Measurements from ENCODE around the gene ANXA3. TPM values are rescaled to one million over a fixed set of nuclear protein-coding genes. Genes with fewer than 3 reads are reported as not detected.

The ANXA3 gene
- total RNA-seq, 3 donors from 2014 or later, result 37.6 to 170 (median 95.7) TPM

DNA sequence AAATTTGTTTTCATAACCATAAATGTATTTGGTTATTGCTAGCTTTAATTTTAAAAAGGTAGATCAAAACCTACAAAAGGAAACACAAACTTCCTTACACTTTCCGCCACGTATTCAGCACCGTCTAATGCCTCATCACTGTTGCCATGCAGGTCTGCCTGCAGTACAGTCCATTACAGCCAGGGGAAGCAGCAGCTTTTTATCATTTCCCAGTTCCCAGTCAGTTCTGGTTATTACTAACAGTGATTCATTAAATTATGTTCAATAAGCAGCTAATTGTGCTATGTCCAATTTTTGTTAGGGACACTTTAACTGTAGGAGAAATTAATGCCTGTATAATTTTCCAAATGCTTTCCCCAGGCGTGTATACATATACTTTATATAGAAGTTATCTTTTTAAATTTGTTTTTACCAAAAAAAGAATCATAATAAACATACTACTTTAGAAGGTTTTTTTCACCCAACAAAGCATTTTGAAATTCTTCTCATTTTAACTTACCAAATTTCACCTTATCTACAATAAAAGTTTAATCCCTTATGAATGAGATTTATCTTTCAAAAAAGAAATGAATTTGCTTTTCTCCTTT is 93.3 kb downstream of the ANXA3 start:
- Histone ChIP-seq H3K9me3 (no peaks in the 10 kb centered on the region), H3K27me3 (no peaks in the 10 kb centered on the region), H3K4me1 (peaks cover 5 to 7% of the 10 kb centered on the region in 2 donors), H3K27ac (peak overlapping the region; percentile 88 to 90), H3K36me3 (no peaks in the 10 kb centered on the region), H3K4me3 (no peak overlapping the region)
- TF ChIP-seq, protein P1, sequence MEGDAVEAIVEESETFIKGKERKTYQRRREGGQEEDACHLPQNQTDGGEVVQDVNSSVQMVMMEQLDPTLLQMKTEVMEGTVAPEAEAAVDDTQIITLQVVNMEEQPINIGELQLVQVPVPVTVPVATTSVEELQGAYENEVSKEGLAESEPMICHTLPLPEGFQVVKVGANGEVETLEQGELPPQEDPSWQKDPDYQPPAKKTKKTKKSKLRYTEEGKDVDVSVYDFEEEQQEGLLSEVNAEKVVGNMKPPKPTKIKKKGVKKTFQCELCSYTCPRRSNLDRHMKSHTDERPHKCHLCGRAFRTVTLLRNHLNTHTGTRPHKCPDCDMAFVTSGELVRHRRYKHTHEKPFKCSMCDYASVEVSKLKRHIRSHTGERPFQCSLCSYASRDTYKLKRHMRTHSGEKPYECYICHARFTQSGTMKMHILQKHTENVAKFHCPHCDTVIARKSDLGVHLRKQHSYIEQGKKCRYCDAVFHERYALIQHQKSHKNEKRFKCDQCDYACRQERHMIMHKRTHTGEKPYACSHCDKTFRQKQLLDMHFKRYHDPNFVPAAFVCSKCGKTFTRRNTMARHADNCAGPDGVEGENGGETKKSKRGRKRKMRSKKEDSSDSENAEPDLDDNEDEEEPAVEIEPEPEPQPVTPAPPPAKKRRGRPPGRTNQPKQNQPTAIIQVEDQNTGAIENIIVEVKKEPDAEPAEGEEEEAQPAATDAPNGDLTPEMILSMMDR (IDR thresholded peaks at IDR 0.05), result peak; percentile 91 to 95 (median 94)
- no peak for TF ChIP-seq POLR2AphosphoS5 (IDR thresholded peaks at IDR 0.05)
- no peak for TF ChIP-seq POLR2A (IDR thresholded peaks at IDR 0.05)
- peak in 1 of 2 donors; percentile 67 for DNase-seq (ENCODE audit: low spot score in 2 of 2)
- intact Hi-C loops (cut with DNase I; ENCODE audit: low total_unique reads), result loop anchor here (10.0 kb wide), 1 partner anchor 130 kb away; the partner anchor contains the start of gene BMP2K

DNA sequence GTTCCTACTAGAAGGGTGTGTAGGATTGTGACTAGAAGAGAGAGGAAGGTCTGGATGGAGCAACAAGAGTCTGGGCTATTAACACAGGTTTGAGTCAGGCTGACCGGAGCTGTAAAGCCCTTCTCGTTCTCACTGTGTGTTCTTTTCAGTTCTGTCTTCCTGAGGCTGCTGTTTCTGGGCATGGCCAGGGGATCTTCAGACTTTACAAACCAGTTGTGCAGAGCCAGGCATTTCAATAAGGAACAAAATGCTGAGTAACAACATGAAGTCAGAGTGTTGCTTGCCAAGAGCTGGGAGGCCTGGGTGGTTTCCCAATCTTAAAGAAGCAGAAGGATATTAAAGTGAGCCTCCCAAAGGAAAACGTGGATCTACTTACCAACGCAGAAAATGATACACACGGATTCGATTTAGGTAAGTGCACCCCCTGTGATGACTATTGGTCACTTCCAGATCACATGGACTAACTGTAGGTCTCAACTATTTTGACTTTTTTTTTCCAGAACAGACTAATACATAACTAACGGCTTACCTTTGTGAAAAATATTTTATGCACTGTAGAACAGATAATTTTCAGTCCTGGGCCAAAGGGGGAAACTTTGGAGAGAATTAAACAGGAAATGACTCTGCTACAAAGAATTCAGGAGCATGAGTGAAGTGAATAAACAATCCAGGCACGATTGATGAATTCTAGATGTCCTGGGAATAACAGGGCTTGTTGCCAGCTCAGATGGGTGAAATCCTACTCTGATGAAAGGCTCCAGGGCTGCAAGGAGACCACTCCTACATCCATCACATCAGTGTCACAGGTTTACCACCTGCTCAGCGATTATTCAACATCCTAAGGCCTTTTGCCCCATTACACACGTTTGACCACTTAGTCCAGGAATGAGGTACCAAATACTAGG is 94.5 kb downstream of the ANXA3 start:
- Histone ChIP-seq H3K27ac (peak overlapping the region; percentile 88 to 90), H3K4me3 (peak overlapping the region in 1 of 3 donors; percentile 43), H3K9me3 (no peaks in the 10 kb centered on the region), H3K4me1 (peaks cover 5 to 7% of the 10 kb centered on the region in 2 donors), H3K27me3 (no peaks in the 10 kb centered on the region), H3K36me3 (no peaks in the 10 kb centered on the region)
- TF ChIP-seq POLR2A (IDR thresholded peaks at IDR 0.05) (no peak), POLR2AphosphoS5 (IDR thresholded peaks at IDR 0.05) (peak; percentile 32 to 43 (median 41))
- TF ChIP-seq, protein P1 (IDR thresholded peaks at IDR 0.05), result no peak
- intact Hi-C loops (cut with DNase I; ENCODE audit: low total_unique reads), result loop anchor here (10.0 kb wide), 1 partner anchor 129 kb away; the partner anchor contains the start of gene BMP2K
- DNase-seq (ENCODE audit: low spot score in 2 of 2), result peak; percentile 77 to 89

DNA sequence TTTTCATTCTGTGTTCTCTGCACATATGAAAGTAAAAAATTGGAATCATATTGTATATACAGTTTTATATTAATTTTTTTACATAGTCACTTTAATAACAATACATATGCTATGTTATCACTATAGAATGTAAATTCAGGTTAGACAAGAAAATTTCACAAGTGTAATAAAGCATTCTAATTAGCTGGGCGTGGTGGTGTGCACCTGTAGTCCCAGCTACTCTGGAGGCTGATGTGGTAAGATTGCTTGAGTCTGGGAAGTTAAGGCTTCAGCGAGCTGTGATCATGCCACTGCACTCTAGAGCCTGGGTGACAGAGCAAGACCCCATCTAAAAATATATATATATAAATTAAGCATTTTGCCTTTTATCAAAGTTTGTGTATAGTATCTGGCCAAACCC is 95.7 kb downstream of the ANXA3 start:
- H3K4me3 ChIP-seq, result no peak overlapping the region
- H3K27me3 ChIP-seq, result no peaks in the 10 kb centered on the region
- TF ChIP-seq, protein P1 (IDR thresholded peaks at IDR 0.05), result no peak
- TF ChIP-seq POLR2A (IDR thresholded peaks at IDR 0.05) (no peak), POLR2AphosphoS5 (IDR thresholded peaks at IDR 0.05) (no peak)
- peaks cover 5 to 10% of the 10 kb centered on the region in 2 donors for H3K4me1 ChIP-seq
- DNase-seq (ENCODE audit: low spot score in 2 of 2), result no peak
- intact Hi-C loops (cut with DNase I; ENCODE audit: low total_unique reads), result loop anchor here (10.0 kb wide), 1 partner anchor 128 kb away; the partner anchor contains the start of gene BMP2K
- no peaks in the 10 kb centered on the region for H3K9me3 ChIP-seq
- no peaks in the 10 kb centered on the region for H3K36me3 ChIP-seq
- no peak overlapping the region for H3K27ac ChIP-seq

DNA sequence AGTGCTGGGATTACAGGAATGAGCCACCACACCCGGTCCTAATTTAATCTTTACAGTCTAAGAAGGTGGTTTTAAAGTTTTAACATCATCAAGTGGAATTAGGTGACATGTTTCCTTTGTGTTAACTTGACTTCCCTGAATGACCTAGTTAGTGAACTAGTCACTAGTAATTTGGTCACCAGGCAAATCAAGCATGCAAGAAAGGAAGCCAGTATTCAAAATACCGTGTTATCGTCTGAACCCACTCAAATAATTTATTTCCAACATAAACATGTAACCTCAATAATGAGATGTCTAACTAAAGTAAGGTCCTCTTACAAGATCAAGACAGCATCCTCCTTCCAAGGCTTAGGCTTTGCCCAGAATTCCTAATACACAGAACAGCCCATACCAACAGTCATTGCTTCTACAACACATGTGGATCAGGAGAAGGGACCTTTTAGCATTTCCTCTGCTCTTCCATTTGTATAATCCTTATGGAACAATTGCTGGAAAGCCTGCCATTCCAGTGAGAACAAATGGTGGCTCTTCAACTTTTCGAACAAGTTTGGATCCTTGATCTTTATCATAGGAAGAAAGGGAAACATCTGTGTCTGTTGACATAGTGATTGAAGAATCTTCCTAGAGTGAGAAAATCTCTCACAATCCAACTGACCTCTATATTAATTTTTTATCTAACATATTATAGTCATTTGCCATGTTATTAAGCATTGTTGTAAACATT is 97.2 kb downstream of the ANXA3 start:
- intact Hi-C loops (cut with DNase I; ENCODE audit: low total_unique reads), result loop anchor here (10.0 kb wide), 1 partner anchor 126 kb away; the partner anchor contains the start of gene BMP2K
- Histone ChIP-seq H3K9me3 (no peaks in the 10 kb centered on the region), H3K4me1 (peaks cover 5 to 10% of the 10 kb centered on the region in 2 donors), H3K27ac (no peak overlapping the region), H3K27me3 (no peaks in the 10 kb centered on the region), H3K4me3 (no peak overlapping the region), H3K36me3 (no peaks in the 10 kb centered on the region)
- TF ChIP-seq, protein P1 (IDR thresholded peaks at IDR 0.05), result no peak
- TF ChIP-seq POLR2A (IDR thresholded peaks at IDR 0.05) (no peak), POLR2AphosphoS5 (IDR thresholded peaks at IDR 0.05) (no peak)
- no peak for DNase-seq (ENCODE audit: low spot score in 2 of 2)

All from breast epithelium (tissue), 4 donors.